Measurements from ENCODE around the gene NTN1. TPM values are rescaled to one million over a fixed set of nuclear protein-coding genes. Genes with fewer than 3 reads are reported as not detected.
A peak's percentile ranks its signal among the peaks of the same experiment; 100 is the strongest.

The NTN1 gene
- total and polyA plus RNA-seq, 2 of the 4 experiments (the other 2 are of a cell fraction), result under 0.01 to 0.07 TPM

DNA sequence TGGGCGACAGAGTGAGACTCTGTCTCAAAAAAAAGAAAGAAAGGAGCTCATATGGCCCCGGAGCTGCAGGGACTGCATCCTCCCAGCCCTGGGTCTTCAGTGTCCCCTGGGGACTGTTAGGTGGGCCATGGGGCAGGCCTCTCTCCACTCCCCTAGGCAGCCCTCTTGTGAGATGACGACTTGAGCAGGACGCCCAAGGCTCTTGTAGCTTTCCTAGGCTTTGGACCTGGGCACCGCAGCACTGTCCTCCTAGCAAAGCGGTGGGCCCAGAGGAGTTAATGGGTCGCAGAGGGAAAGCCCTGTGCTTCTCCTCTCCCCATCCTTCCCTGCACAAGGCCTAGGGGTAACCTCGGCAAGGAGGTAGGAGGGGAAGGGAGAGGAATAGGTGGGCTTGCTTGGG lies 202.2 kb downstream of the NTN1 start:
- no peak overlapping the region for H2BK15ac ChIP-seq (ENCODE audit: low read depth, low read length)
- H3K9me3 ChIP-seq (ENCODE audit: control insufficient read depth, insufficient read depth, low read length), result no peaks in the 10 kb centered on the region
- H3K4me2 ChIP-seq (ENCODE audit: low read depth, low read length), result no peak overlapping the region
- H3K4me3 ChIP-seq (ENCODE audit: insufficient read depth, low read depth, low read length), result no peak overlapping the region
- H2AK5ac ChIP-seq (ENCODE audit: low read depth, low read length), result no peak overlapping the region
- no peaks in the 10 kb centered on the region for H4K20me1 ChIP-seq (ENCODE audit: insufficient read depth, low read length)
- POLR2A ChIA-PET (ENCODE audit: unreplicated experiment), result no interaction called here
- H3K18ac ChIP-seq (ENCODE audit: low read depth, low read length), result no peak overlapping the region
- H2BK20ac ChIP-seq (ENCODE audit: low read depth, low read length), result no peak overlapping the region
- no peak overlapping the region for H3K23ac ChIP-seq (ENCODE audit: low read depth, low read length)
- TF ChIP-seq RCOR1 (IDR thresholded peaks at IDR 0.05; ENCODE audit: insufficient replicate concordance, low read length) (no peak), CEBPB (IDR thresholded peaks at IDR 0.05; ENCODE audit: low read depth, low read length) (no peak), NFE2L2 (IDR thresholded peaks at IDR 0.05; ENCODE audit: low read depth, low read length) (no peak), CHD1 (IDR thresholded peaks at IDR 0.05; ENCODE audit: low read depth, low read length) (no peak), SMC3 (IDR thresholded peaks at IDR 0.05; ENCODE audit: low read depth, low read length) (no peak), FOS (IDR thresholded peaks at IDR 0.05; ENCODE audit: low read depth, low read length) (no peak), MXI1 (IDR thresholded peaks at IDR 0.05; ENCODE audit: borderline replicate concordance, low read depth, low read length) (no peak), MAZ (IDR thresholded peaks at IDR 0.05; ENCODE audit: borderline replicate concordance, low read depth, low read length) (no peak), BHLHE40 (IDR thresholded peaks at IDR 0.05; ENCODE audit: low read depth, low read length) (no peak), POLR2A (IDR thresholded peaks at IDR 0.05; ENCODE audit: low read depth, low read length) (no peak), RAD21 (IDR thresholded peaks at IDR 0.05; ENCODE audit: low read length) (no peak), RFX5 (IDR thresholded peaks at IDR 0.05; ENCODE audit: low read depth, low read length) (no peak), MAFK (IDR thresholded peaks at IDR 0.05; ENCODE audit: low read depth, low read length) (no peak)
- TF ChIP-seq, protein P1, sequence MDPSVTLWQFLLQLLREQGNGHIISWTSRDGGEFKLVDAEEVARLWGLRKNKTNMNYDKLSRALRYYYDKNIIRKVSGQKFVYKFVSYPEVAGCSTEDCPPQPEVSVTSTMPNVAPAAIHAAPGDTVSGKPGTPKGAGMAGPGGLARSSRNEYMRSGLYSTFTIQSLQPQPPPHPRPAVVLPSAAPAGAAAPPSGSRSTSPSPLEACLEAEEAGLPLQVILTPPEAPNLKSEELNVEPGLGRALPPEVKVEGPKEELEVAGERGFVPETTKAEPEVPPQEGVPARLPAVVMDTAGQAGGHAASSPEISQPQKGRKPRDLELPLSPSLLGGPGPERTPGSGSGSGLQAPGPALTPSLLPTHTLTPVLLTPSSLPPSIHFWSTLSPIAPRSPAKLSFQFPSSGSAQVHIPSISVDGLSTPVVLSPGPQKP (IDR thresholded peaks at IDR 0.05; ENCODE audit: borderline replicate concordance, low read depth, low read length), result no peak
- TF ChIP-seq, protein P2, sequence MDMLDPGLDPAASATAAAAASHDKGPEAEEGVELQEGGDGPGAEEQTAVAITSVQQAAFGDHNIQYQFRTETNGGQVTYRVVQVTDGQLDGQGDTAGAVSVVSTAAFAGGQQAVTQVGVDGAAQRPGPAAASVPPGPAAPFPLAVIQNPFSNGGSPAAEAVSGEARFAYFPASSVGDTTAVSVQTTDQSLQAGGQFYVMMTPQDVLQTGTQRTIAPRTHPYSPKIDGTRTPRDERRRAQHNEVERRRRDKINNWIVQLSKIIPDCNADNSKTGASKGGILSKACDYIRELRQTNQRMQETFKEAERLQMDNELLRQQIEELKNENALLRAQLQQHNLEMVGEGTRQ (IDR thresholded peaks at IDR 0.05; ENCODE audit: low read depth, low read length), result no peak
- TF ChIP-seq, protein P3, sequence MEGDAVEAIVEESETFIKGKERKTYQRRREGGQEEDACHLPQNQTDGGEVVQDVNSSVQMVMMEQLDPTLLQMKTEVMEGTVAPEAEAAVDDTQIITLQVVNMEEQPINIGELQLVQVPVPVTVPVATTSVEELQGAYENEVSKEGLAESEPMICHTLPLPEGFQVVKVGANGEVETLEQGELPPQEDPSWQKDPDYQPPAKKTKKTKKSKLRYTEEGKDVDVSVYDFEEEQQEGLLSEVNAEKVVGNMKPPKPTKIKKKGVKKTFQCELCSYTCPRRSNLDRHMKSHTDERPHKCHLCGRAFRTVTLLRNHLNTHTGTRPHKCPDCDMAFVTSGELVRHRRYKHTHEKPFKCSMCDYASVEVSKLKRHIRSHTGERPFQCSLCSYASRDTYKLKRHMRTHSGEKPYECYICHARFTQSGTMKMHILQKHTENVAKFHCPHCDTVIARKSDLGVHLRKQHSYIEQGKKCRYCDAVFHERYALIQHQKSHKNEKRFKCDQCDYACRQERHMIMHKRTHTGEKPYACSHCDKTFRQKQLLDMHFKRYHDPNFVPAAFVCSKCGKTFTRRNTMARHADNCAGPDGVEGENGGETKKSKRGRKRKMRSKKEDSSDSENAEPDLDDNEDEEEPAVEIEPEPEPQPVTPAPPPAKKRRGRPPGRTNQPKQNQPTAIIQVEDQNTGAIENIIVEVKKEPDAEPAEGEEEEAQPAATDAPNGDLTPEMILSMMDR (conservative IDR thresholded peaks at IDR 0.05; ENCODE audit: low read depth, low read length), result no peak
- no peak overlapping the region for H3K14ac ChIP-seq (replicated peaks; ENCODE audit: low read depth, low read length)
- no peak overlapping the region for H4K91ac ChIP-seq (ENCODE audit: insufficient read depth, low read depth, low read length)
- H2AFZ ChIP-seq (replicated peaks; ENCODE audit: low read length, poor library complexity), result peak overlapping the region; percentile 21
- CTCF ChIA-PET, result no interaction called here
- H2BK120ac ChIP-seq (ENCODE audit: low read depth, low read length), result no peak overlapping the region
- intact Hi-C loops (cut with micrococcal nuclease), result no loop called here
- no TSS peak for BruUV-seq (replicated peaks)
- H3K4me1 ChIP-seq (ENCODE audit: control insufficient read depth, insufficient read depth, low read length), result peaks cover 3% of the 10 kb centered on the region; the same call in 1 of the 2 replicates
- no peak overlapping the region for H2AK9ac ChIP-seq (replicated peaks; ENCODE audit: low read depth, low read length, poor library complexity)
- no peaks in the 10 kb centered on the region for H3K9me1 ChIP-seq (ENCODE audit: insufficient read depth, low read length)
- no peak overlapping the region for H3K56ac ChIP-seq (ENCODE audit: extremely low read depth, insufficient read depth, low read length)
- in situ Hi-C loops (cut with MboI; ENCODE audit: low sequenced_read_pairs), result no loop called here
- no peaks in the 10 kb centered on the region for H3K79me1 ChIP-seq (ENCODE audit: low read depth in 1 of 2, low read length in 2 of 2)
- dilution Hi-C loops (cut with HindIII; ENCODE audit: low sequenced_read_pairs, unreplicated experiment), result no loop called here
- H4K5ac ChIP-seq (ENCODE audit: low read depth, low read length), result no peak overlapping the region
- H4K8ac ChIP-seq (ENCODE audit: low read depth in 2 of 2, low read length in 2 of 2), result no peak overlapping the region
- ATAC-seq (ENCODE audit: low read depth) (no peak), DNase-seq (no peak)
- 60% methylated on average over 2 of the region's 8 CpGs; no CpG with 5 or more reads in 1 of the 2 experiments for WGBS, 2 experiments (ENCODE audit: extremely low coverage in 2 of 2, insufficient read length in 1 of 2)
- H2BK5ac ChIP-seq (ENCODE audit: low read depth, low read length, poor library complexity, severe bottlenecking), result no peak overlapping the region
- H3K36me3 ChIP-seq (ENCODE audit: control insufficient read depth, insufficient read depth, low read length), result no peaks in the 10 kb centered on the region
- no peak overlapping the region for H3K4ac ChIP-seq (ENCODE audit: low read depth, low read length)
- no peak overlapping the region for H3K9ac ChIP-seq (ENCODE audit: low read depth, low read length)
- no peaks in the 10 kb centered on the region for H3K27me3 ChIP-seq (ENCODE audit: control insufficient read depth, insufficient read depth, low read length)
- no peak overlapping the region for H3K27ac ChIP-seq (ENCODE audit: insufficient read depth, low read length)
